GM23338 (cell line): Measurements from ENCODE around the gene SRPK2. TPM values are rescaled to one million over a fixed set of nuclear protein-coding genes. Genes with fewer than 3 reads are reported as not detected.

ENCODE experiments used
- ATAC-seq: fragments of 200-7000 bp; cut with Tn5 transposase; 3 replicates; pipeline ENCODE4 v1.9.1; 2020
- DNase-seq: peaks from one replicate; pipeline ENCODE4 v3.0.0-alpha.2; 2015; ENCODE audit warnings: low spot score
- H2AFZ ChIP-seq: fragments of 200-600 bp; sonication (generic); 2 replicates; pipeline ENCODE4 v1.8.0; 2016; ENCODE audit warnings: antibody characterized with exemption, mild to moderate bottlenecking, moderate library complexity
- H3F3A ChIP-seq: fragments of 200-600 bp; sonication (generic); replicated peaks from 2 replicates; pipeline ENCODE4 v1.8.0; 2017; ENCODE audit warnings: antibody characterized with exemption, mixed run types, low read depth
- H3K27ac ChIP-seq: fragments of 200-600 bp; sonication (generic); 2 replicates; pipeline ENCODE4 v1.6.1; 2016; ENCODE audit warnings: low read depth
- H3K27me3 ChIP-seq: fragments of 200-600 bp; sonication (generic); 2 replicates; pipeline ENCODE4 v1.8.0; 2016; ENCODE audit warnings: mild to moderate bottlenecking, mixed run types, moderate library complexity; ENCODE audit not compliant: insufficient read depth
- H3K36me3 ChIP-seq: fragments of 200-600 bp; sonication (generic); 2 replicates; pipeline ENCODE4 v1.8.0; 2016; ENCODE audit warnings: mild to moderate bottlenecking; ENCODE audit not compliant: insufficient read depth
- H3K4me1 ChIP-seq: fragments of 200-600 bp; sonication (generic); 2 replicates; pipeline ENCODE4 v1.8.0; 2016; ENCODE audit warnings: mild to moderate bottlenecking, moderate library complexity; ENCODE audit not compliant: insufficient read depth
- H3K4me2 ChIP-seq: fragments of 200-600 bp; sonication (generic); 2 replicates; pipeline ENCODE4 v1.7.1; 2017; ENCODE audit warnings: mixed run types
- H3K4me3 ChIP-seq: fragments of 200-600 bp; sonication (generic); 2 replicates; pipeline ENCODE4 v1.6.1; 2016; ENCODE audit warnings: mixed run types
- H3K79me2 ChIP-seq: fragments of 200-600 bp; sonication (generic); replicated peaks from 2 replicates; pipeline ENCODE4 v1.8.0; 2017; ENCODE audit warnings: mild to moderate bottlenecking; ENCODE audit not compliant: insufficient read depth
- H3K9me2 ChIP-seq: fragments of 200-600 bp; sonication (generic); 2 replicates; pipeline ENCODE4 v1.8.0; 2017; ENCODE audit not compliant: insufficient read depth
- H4K20me1 ChIP-seq: fragments of 200-600 bp; sonication (generic); replicated peaks from 2 replicates; pipeline ENCODE4 v1.8.0; 2017; ENCODE audit warnings: mild to moderate bottlenecking; ENCODE audit not compliant: insufficient read depth
- H3K27ac Mint-ChIP-seq: 2 replicates; pipeline ENCODE4 v1.8.0; 2020; ENCODE audit warnings: inconsistent platforms, mild to moderate bottlenecking, moderate library complexity, mixed read lengths
- H3K27me3 Mint-ChIP-seq: 3 replicates; pipeline ENCODE4 v1.8.0; 2022; ENCODE audit warnings: low read depth, mild to moderate bottlenecking, moderate library complexity, mixed read lengths, inconsistent platforms; ENCODE audit not compliant: insufficient read depth, poor library complexity
- H3K36me3 Mint-ChIP-seq: 3 replicates; pipeline ENCODE4 v1.8.0; 2021; ENCODE audit warnings: low read depth, mild to moderate bottlenecking, inconsistent platforms, moderate library complexity, mixed read lengths
- H3K4me1 Mint-ChIP-seq: 3 replicates; pipeline ENCODE4 v1.8.0; 2020; ENCODE audit warnings: mild to moderate bottlenecking, inconsistent platforms, mixed read lengths
- H3K4me3 Mint-ChIP-seq: 3 replicates; pipeline ENCODE4 v1.8.0; 2021; ENCODE audit warnings: moderate library complexity, mild to moderate bottlenecking, inconsistent platforms, mixed read lengths
- H3K9me3 Mint-ChIP-seq: 3 replicates; pipeline ENCODE4 v1.8.0; 2020; ENCODE audit warnings: moderate library complexity, mild to moderate bottlenecking, inconsistent platforms, mixed read lengths
- CREB1 ChIP-seq: fragments of 250-450 bp; sonication (Bioruptor Pico); IDR thresholded peaks from 2 replicates; pipeline ENCODE4 v1.5.0; 2020; ENCODE audit warnings: low read depth, mild to moderate bottlenecking, moderate library complexity
- ETS1 ChIP-seq: IDR thresholded peaks from 2 replicates; pipeline ENCODE4 v1.6.1; 2016; ENCODE audit warnings: antibody characterized with exemption
- EZH2 ChIP-seq: fragments of 200-600 bp; sonication (generic); IDR thresholded peaks from one replicate; pipeline ENCODE4 v1.8.0; 2017; ENCODE audit warnings: antibody characterized with exemption, mild to moderate bottlenecking, low read depth; ENCODE audit not compliant: unreplicated experiment
- EZH2phosphoT487 ChIP-seq: fragments of 200-600 bp; sonication (generic); IDR thresholded peaks from one replicate; pipeline ENCODE4 v1.8.1; 2018; ENCODE audit warnings: antibody characterized with exemption; ENCODE audit not compliant: unreplicated experiment
- JUNB ChIP-seq: IDR thresholded peaks from one replicate; pipeline ENCODE4 v1.6.1; 2016; ENCODE audit warnings: antibody characterized with exemption; ENCODE audit not compliant: unreplicated experiment
- POLR2AphosphoS5 ChIP-seq: IDR thresholded peaks from 2 replicates; pipeline ENCODE4 v1.6.1; 2016; ENCODE audit warnings: antibody characterized with exemption, low read depth
- STAT1 ChIP-seq: IDR thresholded peaks from one replicate; pipeline ENCODE4 v1.6.1; 2016; ENCODE audit warnings: antibody characterized with exemption; ENCODE audit not compliant: unreplicated experiment
- ZNF114 ChIP-seq: fragments of 250-450 bp; sonication (Bioruptor Pico); IDR thresholded peaks from 2 replicates; pipeline ENCODE4 v1.5.0; 2020; ENCODE audit warnings: mild to moderate bottlenecking, moderate library complexity
- ZNF331 ChIP-seq: fragments of 250-450 bp; sonication (Bioruptor Pico); IDR thresholded peaks from 2 replicates; pipeline ENCODE4 v1.5.0; 2020; ENCODE audit warnings: low read depth, mild to moderate bottlenecking, moderate library complexity
- ZNF462 ChIP-seq: fragments of 250-450 bp; sonication (Bioruptor Pico); IDR thresholded peaks from 2 replicates; pipeline ENCODE4 v1.5.0; 2020; ENCODE audit warnings: mild to moderate bottlenecking, moderate library complexity
- polyA plus RNA-seq: library from polyadenylated mRNA; unstranded; fragments of >200 nt; fragmentation: Nextera tagmentation; extraction: Ambion mirVana; gene quantifications from 2 replicates; pipeline ENCODE4 v1.2.1, GENCODE V29; 2016
- total RNA-seq: library from RNA; depleted of rRNA; stranded (reverse); fragments of >200 nt; shearing (Covaris generic); gene quantifications from 2 replicates; pipeline ENCODE4 v1.2.3, GENCODE V29; 2014

SRPK2 gene
- total and polyA plus RNA-seq, 2 experiments from 2014 or later: 66.3 to 91.5 TPM

- H3K9me3 Mint-ChIP-seq: no peaks in the 10 kb centered on the region
- no peaks in the 10 kb centered on the region; the same call in 2 of the 3 replicates for H3K36me3 Mint-ChIP-seq
- no peaks in the 10 kb centered on the region for H3K4me1 Mint-ChIP-seq
- H4K20me1 ChIP-seq: no peaks in the 10 kb centered on the region
- DNase-seq (no peak), ATAC-seq (no peak)
- H3K4me1 ChIP-seq: no peaks in the 10 kb centered on the region
- H3K36me3 ChIP-seq: no peaks in the 10 kb centered on the region
- no peaks in the 10 kb centered on the region; the same call in 1 of the 2 replicates for H3K79me2 ChIP-seq
- no peak overlapping the region for H3K4me3 ChIP-seq
- no peak overlapping the region for H3K4me2 ChIP-seq
- H3F3A ChIP-seq: no peaks in the 10 kb centered on the region
- H3K27ac Mint-ChIP-seq: no peak overlapping the region; the same call in 1 of the 2 replicates
- H3K4me3 Mint-ChIP-seq: no peak overlapping the region
- no peak overlapping the region for H3K27ac ChIP-seq
- TF ChIP-seq STAT1: no peak
- no peak for TF ChIP-seq POLR2AphosphoS5
- no peak for TF ChIP-seq ZNF462 (CRISPR knock-in tag)
- no peak for TF ChIP-seq ZNF114 (CRISPR knock-in tag)
- TF ChIP-seq ETS1: no peak
- no peak for TF ChIP-seq EZH2
- TF ChIP-seq ZNF331 (CRISPR knock-in tag): no peak
- no peak for TF ChIP-seq EZH2phosphoT487
- TF ChIP-seq CREB1 (CRISPR knock-in tag): no peak
- no peak for TF ChIP-seq JUNB
- H2AFZ ChIP-seq: no peak overlapping the region
- H3K27me3 ChIP-seq: no peaks in the 10 kb centered on the region
- no peaks in the 10 kb centered on the region for H3K9me2 ChIP-seq
- no peaks in the 10 kb centered on the region for H3K27me3 Mint-ChIP-seq
Observed at GRCh38 chr7:105156731-105157130, 232.0 kb downstream of the SRPK2 start.
